ENCODE measurements around the gene SLC23A1.

Gene SLC23A1

DNA sequence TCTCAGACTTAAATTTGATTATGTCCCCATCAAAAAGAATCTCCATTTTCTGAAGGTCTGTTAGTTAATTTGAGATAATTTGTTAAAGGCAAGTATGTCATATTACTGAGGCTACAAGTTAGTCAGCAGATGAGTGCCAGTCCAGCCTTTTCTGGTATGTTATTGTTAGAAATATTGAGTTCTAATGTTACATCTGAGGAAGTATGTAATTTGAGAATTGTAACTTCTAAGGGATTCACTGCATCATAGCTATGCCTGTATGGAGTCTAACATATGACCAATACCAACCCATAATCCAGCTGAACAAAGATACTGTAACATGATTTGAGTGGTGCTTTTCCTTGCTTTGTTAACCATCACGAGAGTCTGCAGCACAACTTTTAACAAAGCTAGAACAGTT, 13.9 kb downstream of the SLC23A1 start:
- no peak for TF ChIP-seq GABPA (IDR thresholded peaks at IDR 0.05; ENCODE audit: low read depth)
- TF ChIP-seq, protein P1, sequence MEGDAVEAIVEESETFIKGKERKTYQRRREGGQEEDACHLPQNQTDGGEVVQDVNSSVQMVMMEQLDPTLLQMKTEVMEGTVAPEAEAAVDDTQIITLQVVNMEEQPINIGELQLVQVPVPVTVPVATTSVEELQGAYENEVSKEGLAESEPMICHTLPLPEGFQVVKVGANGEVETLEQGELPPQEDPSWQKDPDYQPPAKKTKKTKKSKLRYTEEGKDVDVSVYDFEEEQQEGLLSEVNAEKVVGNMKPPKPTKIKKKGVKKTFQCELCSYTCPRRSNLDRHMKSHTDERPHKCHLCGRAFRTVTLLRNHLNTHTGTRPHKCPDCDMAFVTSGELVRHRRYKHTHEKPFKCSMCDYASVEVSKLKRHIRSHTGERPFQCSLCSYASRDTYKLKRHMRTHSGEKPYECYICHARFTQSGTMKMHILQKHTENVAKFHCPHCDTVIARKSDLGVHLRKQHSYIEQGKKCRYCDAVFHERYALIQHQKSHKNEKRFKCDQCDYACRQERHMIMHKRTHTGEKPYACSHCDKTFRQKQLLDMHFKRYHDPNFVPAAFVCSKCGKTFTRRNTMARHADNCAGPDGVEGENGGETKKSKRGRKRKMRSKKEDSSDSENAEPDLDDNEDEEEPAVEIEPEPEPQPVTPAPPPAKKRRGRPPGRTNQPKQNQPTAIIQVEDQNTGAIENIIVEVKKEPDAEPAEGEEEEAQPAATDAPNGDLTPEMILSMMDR (IDR thresholded peaks at IDR 0.05; ENCODE audit: insufficient read depth, low read length): no peak
- no peak for DNase-seq (ENCODE audit: low read depth in 1 of 2, low spot score in 1 of 2)
- no peak overlapping the region for H3K4me3 ChIP-seq (replicated peaks; ENCODE audit: insufficient read depth, low read length)
- H3K27ac ChIP-seq (replicated peaks): no peak overlapping the region
- no peaks in the 10 kb centered on the region for H3K27me3 ChIP-seq (ENCODE audit: insufficient read depth, poor library complexity, severe bottlenecking)

DNA sequence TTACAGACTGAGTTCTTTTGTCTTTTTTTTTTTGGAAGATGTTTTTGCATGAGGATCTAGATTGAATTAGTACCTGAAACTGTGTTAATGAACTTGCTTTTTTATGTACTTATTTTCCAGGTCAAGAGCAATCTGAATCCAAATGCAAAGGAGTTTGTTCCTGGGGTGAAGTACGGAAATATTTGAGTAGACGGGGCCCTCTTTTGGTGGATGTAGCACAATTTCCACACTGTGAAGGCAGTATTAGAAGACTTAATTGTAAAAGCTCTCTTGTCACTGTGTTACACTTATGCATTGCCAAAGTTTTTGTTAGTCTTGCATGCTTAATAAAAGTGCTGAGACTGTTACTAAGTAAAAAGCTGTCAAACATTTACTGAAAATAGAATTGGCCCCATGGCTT, 14.5 kb downstream of the SLC23A1 start:
- DNase-seq (ENCODE audit: low read depth in 1 of 2, low spot score in 1 of 2): no peak
- H3K4me3 ChIP-seq (replicated peaks; ENCODE audit: insufficient read depth, low read length): no peak overlapping the region
- no peaks in the 10 kb centered on the region for H3K27me3 ChIP-seq (ENCODE audit: insufficient read depth, poor library complexity, severe bottlenecking)
- no peak overlapping the region for H3K27ac ChIP-seq (replicated peaks)
- no peak for TF ChIP-seq SPI1 (IDR thresholded peaks at IDR 0.05; ENCODE audit: borderline replicate concordance, low read depth)

DNA sequence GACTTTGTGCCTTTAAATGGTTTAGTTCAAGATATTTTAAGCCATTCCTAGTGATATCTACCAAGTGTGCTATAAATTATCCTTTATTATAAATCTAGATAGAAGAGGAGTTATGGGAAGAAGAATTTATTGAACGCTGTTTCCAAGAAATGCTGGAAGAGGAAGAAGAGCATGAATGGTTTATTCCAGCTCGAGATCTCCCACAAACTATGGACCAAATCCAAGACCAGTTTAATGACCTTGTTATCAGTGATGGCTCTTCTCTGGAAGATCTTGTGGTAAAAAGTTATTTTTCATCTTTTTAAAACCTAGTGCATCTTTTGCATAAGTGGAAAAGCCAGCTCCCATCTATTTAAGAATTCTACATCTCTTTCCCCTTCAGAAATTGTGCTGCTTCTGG, 18.6 kb downstream of the SLC23A1 start:
- Histone ChIP-seq H3K27ac (replicated peaks) (no peak overlapping the region), H3K27me3 (ENCODE audit: insufficient read depth, poor library complexity, severe bottlenecking) (no peaks in the 10 kb centered on the region), H3K4me3 (replicated peaks; ENCODE audit: insufficient read depth, low read length) (no peak overlapping the region)
- TF ChIP-seq SPI1 (IDR thresholded peaks at IDR 0.05; ENCODE audit: borderline replicate concordance, low read depth) (no peak), POLR2AphosphoS5 (IDR thresholded peaks at IDR 0.05; ENCODE audit: low read depth) (no peak), GABPA (IDR thresholded peaks at IDR 0.05; ENCODE audit: low read depth) (no peak)
- TF ChIP-seq, protein P2, sequence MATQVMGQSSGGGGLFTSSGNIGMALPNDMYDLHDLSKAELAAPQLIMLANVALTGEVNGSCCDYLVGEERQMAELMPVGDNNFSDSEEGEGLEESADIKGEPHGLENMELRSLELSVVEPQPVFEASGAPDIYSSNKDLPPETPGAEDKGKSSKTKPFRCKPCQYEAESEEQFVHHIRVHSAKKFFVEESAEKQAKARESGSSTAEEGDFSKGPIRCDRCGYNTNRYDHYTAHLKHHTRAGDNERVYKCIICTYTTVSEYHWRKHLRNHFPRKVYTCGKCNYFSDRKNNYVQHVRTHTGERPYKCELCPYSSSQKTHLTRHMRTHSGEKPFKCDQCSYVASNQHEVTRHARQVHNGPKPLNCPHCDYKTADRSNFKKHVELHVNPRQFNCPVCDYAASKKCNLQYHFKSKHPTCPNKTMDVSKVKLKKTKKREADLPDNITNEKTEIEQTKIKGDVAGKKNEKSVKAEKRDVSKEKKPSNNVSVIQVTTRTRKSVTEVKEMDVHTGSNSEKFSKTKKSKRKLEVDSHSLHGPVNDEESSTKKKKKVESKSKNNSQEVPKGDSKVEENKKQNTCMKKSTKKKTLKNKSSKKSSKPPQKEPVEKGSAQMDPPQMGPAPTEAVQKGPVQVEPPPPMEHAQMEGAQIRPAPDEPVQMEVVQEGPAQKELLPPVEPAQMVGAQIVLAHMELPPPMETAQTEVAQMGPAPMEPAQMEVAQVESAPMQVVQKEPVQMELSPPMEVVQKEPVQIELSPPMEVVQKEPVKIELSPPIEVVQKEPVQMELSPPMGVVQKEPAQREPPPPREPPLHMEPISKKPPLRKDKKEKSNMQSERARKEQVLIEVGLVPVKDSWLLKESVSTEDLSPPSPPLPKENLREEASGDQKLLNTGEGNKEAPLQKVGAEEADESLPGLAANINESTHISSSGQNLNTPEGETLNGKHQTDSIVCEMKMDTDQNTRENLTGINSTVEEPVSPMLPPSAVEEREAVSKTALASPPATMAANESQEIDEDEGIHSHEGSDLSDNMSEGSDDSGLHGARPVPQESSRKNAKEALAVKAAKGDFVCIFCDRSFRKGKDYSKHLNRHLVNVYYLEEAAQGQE (IDR thresholded peaks at IDR 0.05; ENCODE audit: insufficient replicate concordance, low read depth): no peak
- DNase-seq (ENCODE audit: low read depth in 1 of 2, low spot score in 1 of 2): no peak

DNA sequence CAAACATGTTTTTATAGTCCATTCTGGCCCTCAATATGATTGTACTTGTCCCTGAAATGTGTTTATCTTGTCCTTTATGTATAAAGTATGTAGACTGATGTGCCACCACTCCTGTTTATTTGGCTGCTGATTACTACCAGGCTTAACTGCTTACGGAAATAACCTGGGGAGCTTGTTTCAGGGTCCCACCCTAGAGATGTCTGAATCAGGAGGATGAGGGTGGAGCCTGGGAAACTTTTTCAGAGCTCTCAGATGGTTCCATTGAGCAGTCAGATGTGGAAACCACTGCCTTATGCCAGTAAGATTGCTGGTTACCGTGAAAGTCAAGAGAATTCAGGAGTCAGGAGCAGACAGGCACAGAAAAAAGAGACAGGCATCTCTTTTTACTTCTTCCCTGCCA, 19.2 kb downstream of the SLC23A1 start:
- no peak overlapping the region for H3K27ac ChIP-seq (replicated peaks)
- H3K27me3 ChIP-seq (ENCODE audit: insufficient read depth, poor library complexity, severe bottlenecking): no peaks in the 10 kb centered on the region
- no peak overlapping the region for H3K4me3 ChIP-seq (replicated peaks; ENCODE audit: insufficient read depth, low read length)
- TF ChIP-seq, protein P1 (IDR thresholded peaks at IDR 0.05; ENCODE audit: insufficient read depth, low read length): no peak
- TF ChIP-seq SPI1 (IDR thresholded peaks at IDR 0.05; ENCODE audit: borderline replicate concordance, low read depth) (no peak), GABPA (IDR thresholded peaks at IDR 0.05; ENCODE audit: low read depth) (no peak), POLR2AphosphoS5 (IDR thresholded peaks at IDR 0.05; ENCODE audit: low read depth) (no peak)
- TF ChIP-seq, protein P2 (IDR thresholded peaks at IDR 0.05; ENCODE audit: insufficient replicate concordance, low read depth): no peak
- DNase-seq (ENCODE audit: low read depth in 1 of 2, low spot score in 1 of 2): no peak

DNA sequence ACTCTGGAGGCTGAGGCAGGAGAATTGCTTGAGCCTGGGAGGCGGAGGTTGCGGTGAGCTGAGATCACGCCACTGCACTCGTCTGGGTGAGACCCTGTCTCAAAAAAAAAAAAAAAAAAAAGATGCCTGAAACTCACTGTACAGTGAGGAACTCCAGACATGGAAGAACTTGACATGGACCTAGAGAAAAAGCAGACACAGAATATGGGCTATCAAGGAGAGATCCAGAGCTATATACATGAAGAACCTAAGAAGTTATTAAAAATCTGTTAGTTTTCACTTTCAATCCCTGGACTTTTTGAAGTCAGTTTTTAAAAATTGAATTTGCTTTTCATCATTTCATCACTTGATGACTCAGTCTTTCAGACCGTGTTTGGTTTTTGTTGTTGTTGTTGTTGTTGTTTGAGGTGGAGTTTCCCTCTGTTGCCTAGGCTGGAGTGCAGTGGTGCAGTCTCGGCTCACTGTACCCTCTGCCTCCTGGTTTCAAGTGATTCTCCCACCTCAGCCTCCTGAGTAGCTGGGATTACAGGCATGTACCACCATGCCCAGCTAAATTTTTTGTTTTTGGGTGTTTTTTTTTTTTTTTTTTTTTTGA, 21.2 kb downstream of the SLC23A1 start:
- no peaks in the 10 kb centered on the region for H3K27me3 ChIP-seq (ENCODE audit: insufficient read depth, poor library complexity, severe bottlenecking)

More for the DNA sequence above, 21.2 kb downstream of the SLC23A1 start:
- H3K27ac ChIP-seq (replicated peaks): no peak overlapping the region
- no peak overlapping the region for H3K4me3 ChIP-seq (replicated peaks; ENCODE audit: insufficient read depth, low read length)
- TF ChIP-seq, protein P2 (IDR thresholded peaks at IDR 0.05; ENCODE audit: insufficient replicate concordance, low read depth): no peak
- TF ChIP-seq, protein P1 (IDR thresholded peaks at IDR 0.05; ENCODE audit: insufficient read depth, low read length): no peak
- TF ChIP-seq SPI1 (IDR thresholded peaks at IDR 0.05; ENCODE audit: borderline replicate concordance, low read depth): no peak
- TF ChIP-seq GABPA (IDR thresholded peaks at IDR 0.05; ENCODE audit: low read depth): no peak
- TF ChIP-seq POLR2AphosphoS5 (IDR thresholded peaks at IDR 0.05; ENCODE audit: low read depth): no peak
- DNase-seq (ENCODE audit: low read depth in 1 of 2, low spot score in 1 of 2): no peak

Data from HL-60 (cell line).